H9 (cell line): ENCODE measurements around the gene MEF2C. TPM values are rescaled to one million over a fixed set of nuclear protein-coding genes. Genes with fewer than 3 reads are reported as not detected.

Experiments
- DNase-seq: peaks from one replicate; pipeline ENCODE4 v3.0.0-alpha.2; 2017
- H2AFZ ChIP-seq: one replicate; pipeline ENCODE4 v1.6.1; 2013; ENCODE audit warnings: mild to moderate bottlenecking, low read length, control low read depth, moderate library complexity
- H2AK5ac ChIP-seq: 2 replicates; pipeline ENCODE4 v1.6.1; 2013; ENCODE audit warnings: low read length, control low read depth, mixed read lengths; ENCODE audit not compliant: insufficient read length
- H2BK120ac ChIP-seq: one replicate; pipeline ENCODE4 v1.6.1; 2013; ENCODE audit warnings: low read depth, mild to moderate bottlenecking, low read length, control low read depth, inconsistent platforms; ENCODE audit not compliant: poor library complexity, severe bottlenecking
- H2BK12ac ChIP-seq: 2 replicates; pipeline ENCODE4 v1.6.1; 2013; ENCODE audit warnings: low read length, control low read depth, mixed read lengths, low read depth; ENCODE audit not compliant: insufficient read length
- H2BK15ac ChIP-seq: 2 replicates; pipeline ENCODE4 v1.6.1; 2013; ENCODE audit warnings: low read depth, low read length, control low read depth
- H2BK20ac ChIP-seq: one replicate; pipeline ENCODE4 v1.6.1; 2013; ENCODE audit warnings: low read depth, mild to moderate bottlenecking, low read length, control low read depth, inconsistent platforms; ENCODE audit not compliant: poor library complexity, severe bottlenecking
- H2BK5ac ChIP-seq: 2 replicates; pipeline ENCODE4 v1.6.1; 2013; ENCODE audit warnings: low read length, control low read depth, mixed read lengths; ENCODE audit not compliant: insufficient read length
- H3K14ac ChIP-seq: 2 replicates; pipeline ENCODE4 v1.6.1; 2013; ENCODE audit warnings: low read length, control low read depth; ENCODE audit not compliant: insufficient read depth
- H3K18ac ChIP-seq: 2 replicates; pipeline ENCODE4 v1.6.1; 2013; ENCODE audit warnings: low read depth, mild to moderate bottlenecking, mixed read lengths, low read length, control low read depth; ENCODE audit not compliant: insufficient read length
- H3K23ac ChIP-seq: 2 replicates; pipeline ENCODE4 v1.6.1; 2013; ENCODE audit warnings: low read length, control low read depth, mixed read lengths, low read depth; ENCODE audit not compliant: insufficient read length
- H3K23me2 ChIP-seq: 2 replicates; pipeline ENCODE4 v1.6.1; 2013; ENCODE audit warnings: low read depth, mild to moderate bottlenecking, mixed read lengths, low read length, control low read depth; ENCODE audit not compliant: insufficient read length, poor library complexity, severe bottlenecking
- H3K27ac ChIP-seq: 2 replicates; pipeline ENCODE4 v1.5.1; 2013; ENCODE audit warnings: low read length, control low read depth, mixed read lengths, low read depth; ENCODE audit not compliant: insufficient read length
- H3K27me3 ChIP-seq: 2 replicates; pipeline ENCODE4 v1.6.1; 2013; ENCODE audit warnings: low read length, control low read depth, inconsistent platforms; ENCODE audit not compliant: insufficient read depth
- H3K4ac ChIP-seq: 2 replicates; pipeline ENCODE4 v1.6.1; 2013; ENCODE audit warnings: low read depth, mild to moderate bottlenecking, control low read depth, inconsistent platforms, low read length, moderate library complexity
- H3K4me1 ChIP-seq: 2 replicates; pipeline ENCODE4 v1.6.1; 2013; ENCODE audit warnings: low read length, control low read depth, inconsistent platforms; ENCODE audit not compliant: insufficient read depth
- H3K4me2 ChIP-seq: 2 replicates; pipeline ENCODE4 v1.6.1; 2013; ENCODE audit warnings: low read length, control low read depth, mixed read lengths; ENCODE audit not compliant: insufficient read length, insufficient read depth
- H3K56ac ChIP-seq: 2 replicates; pipeline ENCODE4 v1.6.1; 2013; ENCODE audit warnings: low read depth, mild to moderate bottlenecking, mixed read lengths, low read length, control low read depth; ENCODE audit not compliant: insufficient read length
- H3K79me1 ChIP-seq: 2 replicates; pipeline ENCODE4 v1.6.1; 2013; ENCODE audit warnings: low read depth, mild to moderate bottlenecking, moderate library complexity, low read length, control low read depth, inconsistent platforms; ENCODE audit not compliant: insufficient read depth, poor library complexity, severe bottlenecking
- H3K79me2 ChIP-seq: 2 replicates; pipeline ENCODE4 v1.6.1; 2013; ENCODE audit warnings: low read length, control low read depth, inconsistent platforms; ENCODE audit not compliant: insufficient read depth
- H3K9ac ChIP-seq: 2 replicates; pipeline ENCODE4 v1.6.1; 2013; ENCODE audit warnings: low read length, control low read depth, mixed read lengths; ENCODE audit not compliant: insufficient read length; ENCODE audit errors: extremely low read depth
- H3K9me3 ChIP-seq: one replicate; pipeline ENCODE4 v1.6.1; 2013; ENCODE audit warnings: low read depth, low read length, inconsistent platforms; ENCODE audit not compliant: control insufficient read depth
- H3T11ph ChIP-seq: one replicate; pipeline ENCODE4 v1.6.1; 2013; ENCODE audit warnings: mild to moderate bottlenecking, low read length, control low read depth, inconsistent platforms
- H4K20me1 ChIP-seq: one replicate; pipeline ENCODE4 v1.6.1; 2013; ENCODE audit not compliant: control insufficient read depth, insufficient read length, insufficient read depth
- H4K5ac ChIP-seq: 2 replicates; pipeline ENCODE4 v1.6.1; 2013; ENCODE audit warnings: low read depth, mild to moderate bottlenecking, mixed read lengths, low read length, control low read depth; ENCODE audit not compliant: insufficient read length
- H4K8ac ChIP-seq: replicated peaks from 2 replicates; pipeline ENCODE4 v1.6.1; 2013; ENCODE audit warnings: low read length, control low read depth, mixed read lengths, low read depth; ENCODE audit not compliant: insufficient read length
- H4K91ac ChIP-seq: 2 replicates; pipeline ENCODE4 v1.6.1; 2013; ENCODE audit warnings: low read depth, mild to moderate bottlenecking, moderate library complexity, mixed read lengths, low read length, control low read depth; ENCODE audit not compliant: insufficient read length
- H3K27ac Mint-ChIP-seq, 3 experiments: 2 replicates in 2 of 3; 3 replicates in 1 of 3; pipeline ENCODE4 v1.8.0; 2020 to 2021; ENCODE audit warnings: mixed read lengths in 3 of 3, mild to moderate bottlenecking in 1 of 3, moderate library complexity in 1 of 3
- H3K27me3 Mint-ChIP-seq: 2 replicates; pipeline ENCODE4 v1.8.0; 2021; ENCODE audit warnings: low read depth, mild to moderate bottlenecking, moderate library complexity, mixed read lengths
- H3K36me3 Mint-ChIP-seq, 3 experiments: 2 replicates in 2 of 3; 3 replicates in 1 of 3; pipeline ENCODE4 v1.8.0; 2020 to 2021; ENCODE audit warnings: low read depth in 3 of 3, mixed read lengths in 3 of 3; ENCODE audit not compliant: insufficient read depth in 1 of 3
- H3K4me1 Mint-ChIP-seq, 2 experiments: 2 replicates each; pipeline ENCODE4 v1.8.0; 2020; ENCODE audit warnings: mixed read lengths in 2 of 2
- H3K4me3 Mint-ChIP-seq, 2 experiments: 2 replicates in 1 of 2; 3 replicates in 1 of 2; pipeline ENCODE4 v1.8.0; 2020 to 2021; ENCODE audit warnings: mild to moderate bottlenecking in 2 of 2, mixed read lengths in 2 of 2, moderate library complexity in 1 of 2
- H3K9me3 Mint-ChIP-seq, 2 experiments: 2 replicates in 1 of 2; 3 replicates in 1 of 2; pipeline ENCODE4 v1.8.0; 2020; ENCODE audit warnings: mild to moderate bottlenecking in 2 of 2, mixed read lengths in 2 of 2, moderate library complexity in 1 of 2
- WGBS: extraction: QIAGEN DNeasy Blood & Tissue Kit; methylation state at CpG from one replicate; pipeline ENCODE4 v1.1.7; 2013; ENCODE audit warnings: missing lambda C conversion rate, low lambda C conversion rate, mixed read lengths; ENCODE audit not compliant: insufficient read length; ENCODE audit errors: extremely low coverage; 5-methylcytosine and 5-hydroxymethylcytosine counted together
- total RNA-seq: library from RNA; stranded (reverse); gene quantifications from 2 replicates; pipeline ENCODE4 v1.2.1, GENCODE V29; 2021
- TF ChIP-seq, protein P1 (sequence below): fragments of 200-600 bp; sonication (generic); conservative IDR thresholded peaks from 3 replicates; pipeline ENCODE4 v1.8.0; 2021; ENCODE audit warnings: antibody characterized with exemption, mild to moderate bottlenecking

Gene MEF2C
- total RNA-seq, 1 experiment from 2014 or later, result 0.11 TPM

DNA sequence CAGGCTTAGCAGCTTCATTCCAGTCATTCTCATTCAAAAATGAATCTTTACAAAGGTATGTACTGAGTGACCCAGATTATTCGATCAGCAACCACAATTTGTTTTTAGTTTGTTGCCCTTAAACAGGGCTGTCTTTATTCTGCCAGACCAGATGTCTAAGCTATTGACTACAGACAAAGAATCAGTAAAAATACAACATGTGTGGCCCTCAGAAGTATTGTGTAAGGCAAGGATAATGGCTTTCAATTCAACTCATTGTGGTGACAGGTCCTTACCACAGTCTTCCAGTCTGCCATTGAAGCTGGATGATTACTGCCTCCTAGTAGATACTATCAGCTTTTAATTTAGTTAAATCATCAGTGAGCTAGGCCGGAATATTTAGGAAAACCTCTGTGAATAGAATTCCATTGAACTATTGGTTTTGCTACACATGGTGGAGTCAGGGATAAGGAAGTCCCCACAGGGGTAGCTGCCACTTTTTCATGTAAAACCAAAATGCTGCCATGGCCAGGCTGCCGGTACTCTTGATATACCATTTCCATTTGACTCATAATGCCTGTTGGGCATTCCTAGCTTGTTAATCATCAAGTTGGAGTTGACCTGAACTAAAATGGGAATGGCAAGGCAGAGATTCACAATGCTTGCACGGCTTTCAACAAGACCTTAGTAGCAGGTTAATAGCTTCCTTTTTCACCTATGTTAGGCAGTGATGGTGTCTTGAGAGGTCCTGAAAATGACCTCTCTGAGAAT, 175.6 kb downstream of the MEF2C start:
- Histone ChIP-seq H4K91ac (no peak overlapping the region), H3K79me2 (no peaks in the 10 kb centered on the region), H3K56ac (no peak overlapping the region), H2AFZ (no peak overlapping the region), H3K27me3 (no peaks in the 10 kb centered on the region), H2BK120ac (no peak overlapping the region), H2BK20ac (no peak overlapping the region), H3T11ph (no peak overlapping the region), H3K79me1 (no peaks in the 10 kb centered on the region), H3K9ac (no peak overlapping the region), H3K18ac (no peak overlapping the region), H3K23ac (no peak overlapping the region), H4K20me1 (no peaks in the 10 kb centered on the region), H2BK12ac (no peak overlapping the region), H2AK5ac (no peak overlapping the region), H3K23me2 (no peaks in the 10 kb centered on the region), H4K5ac (no peak overlapping the region), H4K8ac (no peak overlapping the region), H2BK5ac (no peak overlapping the region), H3K14ac (no peak overlapping the region), H3K4me1 (peaks cover 15% of the 10 kb centered on the region; the same call in 1 of the 2 replicates), H3K9me3 (no peaks in the 10 kb centered on the region), H3K4me2 (no peak overlapping the region), H2BK15ac (no peak overlapping the region), H3K4ac (no peak overlapping the region), H3K27ac (no peak overlapping the region)
- Mint-ChIP-seq H3K4me3 (no peak overlapping the region), H3K9me3 (no peaks in the 10 kb centered on the region), H3K27ac (no peak overlapping the region), H3K4me1 (peaks cover 28 to 32% of the 10 kb centered on the region in 2 experiments), H3K36me3 (no peaks in the 10 kb centered on the region; a peak in 1 of 7 replicates), H3K27me3 (no peaks in the 10 kb centered on the region)
- no peak for DNase-seq
- TF ChIP-seq, protein P1, sequence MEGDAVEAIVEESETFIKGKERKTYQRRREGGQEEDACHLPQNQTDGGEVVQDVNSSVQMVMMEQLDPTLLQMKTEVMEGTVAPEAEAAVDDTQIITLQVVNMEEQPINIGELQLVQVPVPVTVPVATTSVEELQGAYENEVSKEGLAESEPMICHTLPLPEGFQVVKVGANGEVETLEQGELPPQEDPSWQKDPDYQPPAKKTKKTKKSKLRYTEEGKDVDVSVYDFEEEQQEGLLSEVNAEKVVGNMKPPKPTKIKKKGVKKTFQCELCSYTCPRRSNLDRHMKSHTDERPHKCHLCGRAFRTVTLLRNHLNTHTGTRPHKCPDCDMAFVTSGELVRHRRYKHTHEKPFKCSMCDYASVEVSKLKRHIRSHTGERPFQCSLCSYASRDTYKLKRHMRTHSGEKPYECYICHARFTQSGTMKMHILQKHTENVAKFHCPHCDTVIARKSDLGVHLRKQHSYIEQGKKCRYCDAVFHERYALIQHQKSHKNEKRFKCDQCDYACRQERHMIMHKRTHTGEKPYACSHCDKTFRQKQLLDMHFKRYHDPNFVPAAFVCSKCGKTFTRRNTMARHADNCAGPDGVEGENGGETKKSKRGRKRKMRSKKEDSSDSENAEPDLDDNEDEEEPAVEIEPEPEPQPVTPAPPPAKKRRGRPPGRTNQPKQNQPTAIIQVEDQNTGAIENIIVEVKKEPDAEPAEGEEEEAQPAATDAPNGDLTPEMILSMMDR, result no peak
- no CpG with 5 or more reads among the region's 4 CpGs for WGBS
